GM18873 (cell line): ENCODE measurements around the gene LRMDA.
"Not testable (repeated sequence)": the region's sequence is repeated elsewhere in the genome, so short reads cannot be mapped to it uniquely, and the experiment has no call there.

Experiments used
- ATAC-seq: cut with Tn5 transposase; IDR thresholded peaks from one replicate; pipeline ENCODE4 v1.9.1; 2021; ENCODE audit warnings: mild to moderate bottlenecking, moderate library complexity, moderate number of reproducible peaks; ENCODE audit not compliant: unreplicated experiment, low FRiP score

Gene LRMDA

DNA sequence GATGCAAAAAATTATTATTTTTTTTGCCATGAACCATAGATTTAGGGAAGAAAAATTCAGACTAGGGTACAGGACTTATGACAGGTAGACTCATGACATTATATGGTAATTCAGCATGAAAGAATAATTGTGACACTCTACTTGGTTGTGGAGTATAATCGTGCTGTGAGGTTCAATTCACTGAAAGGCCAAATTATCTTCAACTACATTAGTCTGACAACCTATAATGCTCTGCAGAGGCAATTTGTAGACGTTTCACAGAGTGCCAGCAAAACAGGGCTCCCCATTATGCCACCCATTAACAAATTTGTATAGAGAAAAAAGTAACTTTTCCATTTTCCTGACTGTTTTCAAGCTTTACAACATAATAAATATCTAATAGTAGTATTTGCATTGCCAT lies 292.6 kb downstream of the LRMDA start:
- no peak for ATAC-seq

DNA sequence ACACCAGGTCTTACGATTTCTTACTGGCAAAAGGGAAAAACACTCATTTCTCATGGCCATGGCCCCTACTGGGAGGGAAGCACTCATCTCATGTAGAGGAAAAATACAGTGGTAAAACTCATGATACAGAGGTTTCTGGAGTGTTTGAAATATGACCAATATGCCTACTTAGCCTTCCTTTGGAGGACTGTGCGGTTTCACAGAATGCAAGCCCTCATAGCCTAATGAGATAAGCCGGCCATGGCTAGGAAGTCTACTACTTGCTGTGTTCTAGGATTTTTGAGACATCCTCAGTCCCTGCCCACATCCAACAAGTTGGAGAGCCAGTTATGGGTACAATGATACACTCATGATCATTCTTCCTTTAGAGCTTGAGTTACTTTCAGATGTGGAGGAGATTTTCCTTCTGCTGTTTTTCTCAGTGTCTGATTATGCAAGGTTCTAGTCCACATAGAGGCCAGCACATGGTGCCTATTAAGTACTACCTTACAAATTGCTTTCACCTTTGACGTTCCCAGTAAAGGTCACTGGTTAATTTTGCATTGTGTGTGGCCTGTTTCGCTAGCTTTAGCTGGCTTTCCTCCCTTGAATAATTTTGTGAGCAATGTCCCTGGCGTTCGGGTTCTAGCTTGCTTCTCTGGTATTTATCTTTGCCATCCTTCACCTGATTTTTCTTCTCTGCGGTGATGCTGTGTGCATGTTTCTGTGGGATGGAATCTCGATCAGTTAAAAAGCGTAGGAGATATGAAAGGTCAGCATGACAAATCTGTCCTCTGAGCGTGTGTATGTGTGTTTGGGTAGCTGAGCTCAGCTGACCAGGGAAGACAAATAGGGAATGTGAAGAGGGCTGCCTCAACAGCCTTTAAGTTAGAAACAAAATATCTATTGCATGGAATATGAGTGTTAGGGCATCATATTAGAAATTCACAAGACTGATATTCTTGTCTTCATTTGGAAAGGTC lies 295.4 kb downstream of the LRMDA start:
- ATAC-seq = no peak

DNA sequence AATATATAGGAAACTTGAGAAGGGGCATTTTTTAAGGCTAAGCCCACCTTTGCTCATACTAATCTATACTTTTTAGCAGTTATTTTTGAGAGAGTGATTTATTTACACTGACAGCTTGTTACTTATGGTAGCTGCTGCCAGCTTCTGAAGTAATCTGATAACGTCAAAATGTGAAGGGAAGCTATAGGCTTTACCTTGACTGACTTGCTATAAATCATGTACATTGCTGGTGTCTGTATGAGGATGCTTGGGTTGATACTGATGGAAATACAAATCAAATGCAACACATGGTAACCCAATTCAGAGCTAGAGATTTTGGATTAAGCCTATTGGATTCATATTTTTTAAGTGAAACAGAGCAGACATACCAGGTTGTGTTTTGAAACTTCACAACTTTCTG lies 299.4 kb downstream of the LRMDA start:
- ATAC-seq = no peak

DNA sequence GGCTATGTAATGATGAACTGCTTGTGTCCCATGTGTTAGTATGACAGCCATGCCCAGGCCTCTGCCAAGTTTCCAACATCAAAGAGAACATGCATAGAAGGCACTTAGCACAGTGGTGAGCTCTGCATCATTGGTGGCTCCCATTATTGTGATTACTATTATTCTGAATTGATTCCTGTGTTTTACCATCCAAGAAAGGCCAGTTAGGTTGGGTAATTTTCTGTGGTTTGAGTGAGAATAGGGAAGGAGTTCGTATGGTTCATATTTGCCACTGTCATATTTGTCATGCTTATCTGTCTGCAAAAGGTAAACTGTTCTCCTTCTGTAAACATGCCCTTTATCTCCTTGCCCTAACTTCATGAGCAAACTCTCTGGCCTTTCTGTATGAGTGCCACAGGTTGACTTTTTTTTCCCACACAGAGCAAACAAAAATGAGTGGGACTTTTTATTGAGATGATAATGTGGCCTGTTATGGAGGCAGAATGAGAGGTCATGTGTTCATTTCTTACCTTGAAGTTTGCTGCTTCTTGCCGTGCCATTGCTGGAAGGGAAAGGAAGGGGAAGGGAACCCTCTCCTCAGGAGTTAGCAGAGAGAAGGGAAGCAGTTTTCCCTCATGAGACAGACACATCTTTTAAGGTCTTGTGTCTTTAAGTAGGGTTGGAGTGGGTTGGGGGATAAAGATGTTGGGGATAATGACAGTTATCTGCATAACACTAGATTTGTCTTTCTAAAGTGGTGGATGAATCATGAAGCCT lies 301.9 kb downstream of the LRMDA start:
- ATAC-seq = no peak

- ATAC-seq = no peak
Observed at GRCh38 chr10:75736151-75736640, 304.8 kb downstream of the LRMDA start.

DNA sequence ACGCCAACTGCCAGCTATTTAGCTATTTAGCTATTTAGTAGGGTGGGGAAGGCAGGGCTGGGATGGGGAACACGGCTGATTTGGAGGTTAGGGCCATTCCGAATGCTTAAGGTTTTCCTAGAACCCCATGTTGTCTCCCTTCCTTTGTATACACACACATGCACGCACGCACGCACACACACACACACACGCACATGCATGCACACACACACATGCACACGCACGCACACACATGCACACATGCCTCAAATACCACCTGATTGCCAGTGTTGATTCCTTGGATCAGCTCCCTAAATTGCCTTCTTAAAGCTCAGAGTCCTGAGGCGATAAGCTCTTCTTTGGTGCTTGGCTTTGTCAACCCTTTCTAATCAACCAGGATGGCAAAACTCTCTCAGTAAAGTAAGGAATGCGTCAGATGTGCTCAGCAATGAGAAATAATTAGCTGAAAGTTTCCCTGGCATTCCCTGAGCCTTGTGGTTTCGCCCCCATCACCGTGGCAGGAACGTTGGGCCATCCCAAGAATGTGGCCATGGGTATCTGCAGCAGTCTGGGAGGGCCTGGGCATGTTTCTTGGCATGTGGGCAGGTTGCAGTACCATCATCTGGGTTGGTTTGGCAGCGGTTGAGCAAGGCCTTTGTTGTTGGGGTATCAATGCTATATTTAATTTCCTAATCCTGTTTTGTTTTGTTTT lies 305.6 kb downstream of the LRMDA start:
- no peak for ATAC-seq

GRCh38 chr10:75737580-75737949 lies 306.1 kb downstream of the LRMDA start:
- no peak for ATAC-seq

GRCh38 chr10:75738924-75739323 lies 307.5 kb downstream of the LRMDA start:
- no peak for ATAC-seq

DNA sequence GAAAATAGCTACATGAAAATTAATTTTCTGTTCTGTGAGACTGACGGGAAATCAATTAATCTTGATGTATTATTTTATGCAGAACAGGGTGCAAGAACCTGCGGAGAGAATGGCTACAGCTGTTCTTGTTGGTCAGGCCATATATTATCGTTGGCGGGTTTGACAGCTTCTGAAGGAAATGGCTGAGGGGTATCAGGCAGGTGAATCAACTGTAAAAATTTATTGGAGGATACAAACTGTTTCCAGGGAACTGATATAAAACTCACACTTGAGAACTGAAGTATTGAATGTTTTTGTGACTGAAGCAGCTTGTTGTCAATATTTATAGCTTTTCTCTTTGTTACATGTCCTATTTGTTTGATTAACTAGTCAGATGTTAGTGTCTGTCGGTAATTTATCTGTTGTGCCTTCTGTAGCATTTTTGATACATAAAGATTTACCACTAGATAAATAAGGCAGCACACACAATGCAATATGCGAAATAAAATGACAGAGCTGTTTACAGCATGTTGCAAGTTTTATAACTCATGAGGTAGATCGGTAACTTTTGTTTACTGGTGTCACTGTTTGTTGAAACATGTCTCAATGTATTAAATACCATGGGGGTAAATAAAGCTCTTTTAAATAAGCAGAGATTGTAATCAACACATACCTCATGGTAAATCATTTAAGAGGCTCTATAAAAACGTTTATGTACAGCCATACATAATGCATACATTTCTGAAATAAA lies 308.2 kb downstream of the LRMDA start:
- ATAC-seq = no peak

- no peak for ATAC-seq
Observed at GRCh38 chr10:75740541-75740940, 309.1 kb downstream of the LRMDA start.

- ATAC-seq = no peak
Observed at GRCh38 chr10:75742355-75742754, 310.9 kb downstream of the LRMDA start.

- no peak for ATAC-seq
Observed at GRCh38 chr10:75743291-75743778, 311.9 kb downstream of the LRMDA start.

GRCh38 chr10:75744261-75744660 lies 312.8 kb downstream of the LRMDA start:
- ATAC-seq = no peak

DNA sequence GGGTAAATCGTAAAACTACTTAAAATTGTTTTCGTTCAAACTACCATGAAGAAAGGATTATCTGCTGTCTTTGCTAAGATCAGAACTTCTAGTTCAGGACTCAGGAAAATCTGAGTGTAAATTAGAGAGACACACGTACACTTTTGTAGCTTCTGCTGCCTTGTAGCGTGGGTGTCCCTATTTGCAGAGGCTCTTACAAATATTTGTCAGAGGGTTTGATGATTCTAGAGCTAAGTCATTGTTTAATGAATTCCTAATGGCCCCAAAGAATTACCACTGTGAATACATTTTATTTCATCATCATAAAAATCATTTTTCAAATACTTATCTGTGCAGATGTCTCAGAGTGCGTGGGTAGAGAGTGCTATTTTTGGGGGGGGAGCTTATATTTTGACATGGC lies 314.9 kb downstream of the LRMDA start:
- ATAC-seq = no peak

DNA sequence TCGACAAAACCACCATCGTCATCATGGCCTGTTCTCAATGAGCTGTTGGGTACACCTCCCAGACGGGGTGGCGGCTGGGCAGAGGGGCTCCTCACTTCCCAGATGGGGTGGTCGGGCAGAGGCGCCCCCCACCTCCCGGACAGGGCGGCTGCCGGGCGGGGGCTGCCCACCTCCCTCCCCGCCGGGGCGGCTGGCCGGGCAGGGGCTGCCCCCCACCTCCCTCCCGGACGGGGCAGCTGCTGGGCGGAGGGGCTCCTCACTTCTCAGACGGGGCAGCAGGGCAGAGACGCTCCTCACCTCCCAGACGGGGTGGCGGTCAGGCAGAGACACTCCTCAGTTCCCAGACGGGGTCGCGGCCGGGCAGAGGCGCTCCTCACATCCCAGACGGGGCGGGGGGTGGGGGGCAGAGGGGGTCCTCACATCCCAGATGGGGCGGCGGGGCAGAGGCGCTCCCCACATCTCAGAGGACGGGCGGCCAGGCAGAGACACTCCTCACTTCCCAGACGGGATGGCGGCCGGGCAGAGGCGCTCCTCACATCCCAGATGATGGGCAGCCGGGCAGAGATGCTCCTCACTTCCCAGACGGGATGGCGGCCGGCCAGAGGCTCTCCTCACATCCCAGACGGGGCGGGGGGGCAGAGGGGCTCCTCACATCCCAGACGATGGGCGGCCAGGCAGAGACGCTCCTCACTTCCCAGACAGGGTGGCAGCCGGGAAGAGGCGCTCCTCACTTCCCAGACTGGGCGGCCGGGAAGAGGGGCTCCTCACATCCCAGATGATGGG lies 318.9 kb downstream of the LRMDA start:
- not testable (repeated sequence) for ATAC-seq

- no peak for ATAC-seq
Observed at GRCh38 chr10:75751232-75751631, 319.8 kb downstream of the LRMDA start.

GRCh38 chr10:75753621-75754020 lies 322.2 kb downstream of the LRMDA start:
- ATAC-seq = no peak

GRCh38 chr10:75754096-75754831 lies 322.8 kb downstream of the LRMDA start:
- no peak for ATAC-seq

DNA sequence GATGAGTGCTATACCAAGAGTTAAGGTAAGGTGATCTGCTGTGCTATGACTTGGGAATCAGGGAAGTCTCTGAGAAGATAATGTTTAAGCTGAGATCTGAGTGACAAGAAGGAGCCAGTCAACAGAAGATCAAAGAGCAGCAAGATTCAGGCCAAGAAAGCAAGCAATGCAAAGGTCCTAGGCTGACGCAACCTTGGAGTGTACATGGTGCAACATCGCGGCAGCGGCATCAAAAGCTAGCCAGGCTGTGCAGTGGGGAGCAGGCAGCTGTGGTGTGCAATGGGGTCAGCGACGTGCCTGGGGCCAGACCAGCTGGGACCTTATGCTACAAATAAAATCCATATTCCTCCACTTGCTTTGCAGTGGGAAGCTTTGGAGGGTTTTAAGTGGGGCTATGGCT lies 324.1 kb downstream of the LRMDA start:
- no peak for ATAC-seq
